Measurements from ENCODE around the gene ARCN1.

DNA sequence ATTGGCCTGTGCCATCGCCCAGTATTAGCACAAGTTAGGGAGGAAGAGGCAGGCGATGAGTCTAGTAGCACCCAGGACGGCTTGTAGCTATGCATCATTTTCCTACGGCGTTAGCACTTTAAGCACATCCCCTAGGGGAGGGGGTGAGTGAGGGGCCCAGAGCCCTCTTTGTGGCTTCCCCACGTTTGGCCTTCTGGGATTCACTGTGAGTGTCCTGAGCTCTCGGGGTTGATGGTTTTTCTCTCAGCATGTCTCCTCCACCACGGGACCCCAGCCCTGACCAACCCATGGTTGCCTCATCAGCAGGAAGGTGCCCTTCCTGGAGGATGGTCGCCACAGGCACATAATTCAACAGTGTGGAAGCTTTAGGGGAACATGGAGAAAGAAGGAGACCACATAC is 36.9 kb upstream of the ARCN1 start:
- TF ChIP-seq RAD21 (conservative IDR thresholded peaks at IDR 0.05) (no peak), POLR2AphosphoS5 (IDR thresholded peaks at IDR 0.05) (no peak)
- TF ChIP-seq, protein P1, sequence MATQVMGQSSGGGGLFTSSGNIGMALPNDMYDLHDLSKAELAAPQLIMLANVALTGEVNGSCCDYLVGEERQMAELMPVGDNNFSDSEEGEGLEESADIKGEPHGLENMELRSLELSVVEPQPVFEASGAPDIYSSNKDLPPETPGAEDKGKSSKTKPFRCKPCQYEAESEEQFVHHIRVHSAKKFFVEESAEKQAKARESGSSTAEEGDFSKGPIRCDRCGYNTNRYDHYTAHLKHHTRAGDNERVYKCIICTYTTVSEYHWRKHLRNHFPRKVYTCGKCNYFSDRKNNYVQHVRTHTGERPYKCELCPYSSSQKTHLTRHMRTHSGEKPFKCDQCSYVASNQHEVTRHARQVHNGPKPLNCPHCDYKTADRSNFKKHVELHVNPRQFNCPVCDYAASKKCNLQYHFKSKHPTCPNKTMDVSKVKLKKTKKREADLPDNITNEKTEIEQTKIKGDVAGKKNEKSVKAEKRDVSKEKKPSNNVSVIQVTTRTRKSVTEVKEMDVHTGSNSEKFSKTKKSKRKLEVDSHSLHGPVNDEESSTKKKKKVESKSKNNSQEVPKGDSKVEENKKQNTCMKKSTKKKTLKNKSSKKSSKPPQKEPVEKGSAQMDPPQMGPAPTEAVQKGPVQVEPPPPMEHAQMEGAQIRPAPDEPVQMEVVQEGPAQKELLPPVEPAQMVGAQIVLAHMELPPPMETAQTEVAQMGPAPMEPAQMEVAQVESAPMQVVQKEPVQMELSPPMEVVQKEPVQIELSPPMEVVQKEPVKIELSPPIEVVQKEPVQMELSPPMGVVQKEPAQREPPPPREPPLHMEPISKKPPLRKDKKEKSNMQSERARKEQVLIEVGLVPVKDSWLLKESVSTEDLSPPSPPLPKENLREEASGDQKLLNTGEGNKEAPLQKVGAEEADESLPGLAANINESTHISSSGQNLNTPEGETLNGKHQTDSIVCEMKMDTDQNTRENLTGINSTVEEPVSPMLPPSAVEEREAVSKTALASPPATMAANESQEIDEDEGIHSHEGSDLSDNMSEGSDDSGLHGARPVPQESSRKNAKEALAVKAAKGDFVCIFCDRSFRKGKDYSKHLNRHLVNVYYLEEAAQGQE (IDR thresholded peaks at IDR 0.05; ENCODE audit: borderline replicate concordance) = no peak
